MM.1S (cell line): Measurements from ENCODE around the gene QSOX1.

Experiments
- EZH2 ChIP-seq: fragments of 300-600 bp; sonication (generic); optimal IDR thresholded peaks from 2 replicates; pipeline ENCODE3; 2017; ENCODE audit warnings: low read depth, mild to moderate bottlenecking, antibody characterized with exemption, low read length, mixed read lengths
- TF ChIP-seq, protein P1 (sequence below): fragments of 300-600 bp; sonication (generic); IDR thresholded peaks from 2 replicates; pipeline ENCODE4 v1.5.1; 2016; ENCODE audit warnings: antibody characterized with exemption, low read length, mixed read lengths

DNA sequence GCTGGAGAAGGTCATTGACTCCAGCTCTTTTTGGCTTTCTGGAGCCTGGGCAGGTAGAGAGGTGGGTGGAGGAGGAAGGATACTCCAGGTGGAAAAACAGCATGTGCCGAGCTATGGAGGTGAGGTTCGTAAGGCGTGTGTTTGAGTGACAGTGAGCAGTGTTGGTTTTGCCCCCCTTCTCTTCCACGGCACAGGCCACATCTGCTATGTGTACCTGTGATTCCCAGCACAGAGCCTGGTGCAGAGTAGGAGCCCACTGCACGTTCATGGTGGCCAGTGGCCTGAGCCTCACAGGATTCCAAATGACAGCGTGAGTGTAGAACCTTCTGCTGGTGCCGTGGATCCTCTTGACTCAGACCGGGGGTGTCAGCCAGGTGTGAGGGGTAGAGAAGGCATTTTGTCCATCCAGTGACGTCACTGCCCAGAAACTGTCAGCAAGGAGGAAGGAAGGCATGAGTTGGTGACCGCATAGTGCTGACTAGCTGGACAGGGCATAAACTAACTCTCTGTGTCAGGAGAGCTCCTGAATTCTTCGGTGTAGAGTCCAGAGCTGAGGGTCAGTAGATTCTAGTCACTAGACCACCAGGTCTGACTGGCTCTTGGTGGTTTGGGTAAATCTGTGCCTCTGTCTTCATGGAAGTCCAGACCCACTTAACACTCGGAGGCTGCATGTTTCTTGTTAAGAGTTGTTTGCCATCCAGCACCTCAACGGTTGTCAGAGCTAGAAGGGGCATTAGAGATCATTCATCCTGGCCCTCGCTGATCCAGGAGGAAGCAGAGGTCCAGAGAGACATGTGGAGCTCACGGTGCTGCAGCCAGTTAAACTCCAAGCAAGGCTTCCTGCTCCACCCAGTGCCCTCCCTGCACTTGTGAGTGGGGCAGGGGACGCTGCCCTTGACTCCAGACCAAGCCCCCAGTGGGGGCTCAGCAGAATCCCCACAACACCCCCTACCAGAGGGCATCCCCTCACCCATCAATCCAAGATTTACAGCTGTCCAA, 3.8 kb downstream of the QSOX1 start:
- no peak for TF ChIP-seq EZH2
- TF ChIP-seq, protein P1, sequence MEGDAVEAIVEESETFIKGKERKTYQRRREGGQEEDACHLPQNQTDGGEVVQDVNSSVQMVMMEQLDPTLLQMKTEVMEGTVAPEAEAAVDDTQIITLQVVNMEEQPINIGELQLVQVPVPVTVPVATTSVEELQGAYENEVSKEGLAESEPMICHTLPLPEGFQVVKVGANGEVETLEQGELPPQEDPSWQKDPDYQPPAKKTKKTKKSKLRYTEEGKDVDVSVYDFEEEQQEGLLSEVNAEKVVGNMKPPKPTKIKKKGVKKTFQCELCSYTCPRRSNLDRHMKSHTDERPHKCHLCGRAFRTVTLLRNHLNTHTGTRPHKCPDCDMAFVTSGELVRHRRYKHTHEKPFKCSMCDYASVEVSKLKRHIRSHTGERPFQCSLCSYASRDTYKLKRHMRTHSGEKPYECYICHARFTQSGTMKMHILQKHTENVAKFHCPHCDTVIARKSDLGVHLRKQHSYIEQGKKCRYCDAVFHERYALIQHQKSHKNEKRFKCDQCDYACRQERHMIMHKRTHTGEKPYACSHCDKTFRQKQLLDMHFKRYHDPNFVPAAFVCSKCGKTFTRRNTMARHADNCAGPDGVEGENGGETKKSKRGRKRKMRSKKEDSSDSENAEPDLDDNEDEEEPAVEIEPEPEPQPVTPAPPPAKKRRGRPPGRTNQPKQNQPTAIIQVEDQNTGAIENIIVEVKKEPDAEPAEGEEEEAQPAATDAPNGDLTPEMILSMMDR, result no peak
